HEK293 (cell line): ENCODE data around the gene FZD7.

Source experiments
- CTCF ChIA-PET: fragments of 350-600 bp; formaldehyde crosslinking; extraction: SDS; loops from one replicate; lab custom pipeline; 2021; ENCODE audit warnings: antibody characterized with exemption; lab: Yijun Ruan, JAX
- POLR2A ChIA-PET: fragments of 300-600 bp; formaldehyde crosslinking; extraction: SDS; loops from one replicate; lab custom pipeline; 2020; ENCODE audit warnings: antibody characterized with exemption, inconsistent platforms; lab: Yijun Ruan, JAX
- H3K27ac ChIP-seq: fragments of 200-500 bp; sonication (Bioruptor generic); 2 replicates; pipeline ENCODE4 v1.5.1; 2014; ENCODE audit warnings: low read depth, low read length, control low read depth, inconsistent platforms; ENCODE audit errors: extremely low read depth
- H3K36me3 ChIP-seq, 2 experiments: fragments of 200-500 bp in 1 of 2; sonication (Bioruptor generic) in 1 of 2; 1 replicate in 1 of 2; 2 replicates in 1 of 2; pipeline ENCODE4 v1.5.1; 2014 to 2017; ENCODE audit warnings: inconsistent platforms in 2 of 2, low read length in 2 of 2; ENCODE audit not compliant: control insufficient read depth in 2 of 2, insufficient read depth in 1 of 2
- H3K4me1 ChIP-seq: fragments of 200-500 bp; sonication (Bioruptor generic); 2 replicates; pipeline ENCODE4 v1.5.1; 2014; ENCODE audit warnings: mild to moderate bottlenecking, low read length, inconsistent platforms; ENCODE audit not compliant: control insufficient read depth, insufficient read depth
- H3K4me3 ChIP-seq: 2 replicates; pipeline ENCODE4 v1.5.1; 2011; ENCODE audit warnings: low read depth, mild to moderate bottlenecking, control low read depth, low read length, moderate library complexity
- H3K9me3 ChIP-seq: fragments of 200-500 bp; sonication (Bioruptor generic); 2 replicates; pipeline ENCODE4 v1.5.1; 2014; ENCODE audit warnings: low read depth, low read length, inconsistent platforms; ENCODE audit not compliant: control insufficient read depth, insufficient read depth
- BCL11B ChIP-seq: fragments of 450-650 bp; formaldehyde crosslinking; IDR thresholded peaks from 2 replicates; pipeline ENCODE4 v1.5.1; 2016; ENCODE audit warnings: low read depth, missing biosample characterization, missing genetic modification characterization
- FEZF1 ChIP-seq: fragments of 450-650 bp; formaldehyde crosslinking; IDR thresholded peaks from 2 replicates; pipeline ENCODE4 v1.5.1; 2016; ENCODE audit warnings: missing biosample characterization, missing genetic modification characterization
- HOXD13 ChIP-seq: sonication (generic); formaldehyde crosslinking; IDR thresholded peaks from 2 replicates; pipeline ENCODE4 v1.8.0; 2022; ENCODE audit warnings: missing genetic modification reagents, borderline replicate concordance
- IKZF3 ChIP-seq: fragments of 450-650 bp; IDR thresholded peaks from 2 replicates; pipeline ENCODE4 v1.5.0; 2018; ENCODE audit warnings: missing biosample characterization, mild to moderate bottlenecking, missing genetic modification characterization, moderate library complexity
- PRDM1 ChIP-seq: fragments of 450-650 bp; formaldehyde crosslinking; IDR thresholded peaks from 2 replicates; pipeline ENCODE4; 2016; ENCODE audit warnings: missing biosample characterization, missing genetic modification characterization
- PRDM6 ChIP-seq: fragments of 450-650 bp; formaldehyde crosslinking; IDR thresholded peaks from 2 replicates; pipeline ENCODE4 v1.5.1; 2017; ENCODE audit warnings: missing biosample characterization, missing genetic modification characterization
- SP2 ChIP-seq: fragments of 450-650 bp; formaldehyde crosslinking; IDR thresholded peaks from 2 replicates; pipeline ENCODE4 v1.5.1; 2016; ENCODE audit warnings: missing biosample characterization, missing genetic modification characterization
- SP7 ChIP-seq: fragments of 450-650 bp; formaldehyde crosslinking; IDR thresholded peaks from 2 replicates; pipeline ENCODE4 v1.5.1; 2016; ENCODE audit warnings: missing biosample characterization, missing genetic modification characterization
- ZBTB49 ChIP-seq: fragments of 450-650 bp; formaldehyde crosslinking; IDR thresholded peaks from 2 replicates; pipeline ENCODE4 v1.5.1; 2016; ENCODE audit warnings: missing biosample characterization, missing genetic modification characterization, low read depth
- ZIC2 ChIP-seq: fragments of 450-650 bp; formaldehyde crosslinking; IDR thresholded peaks from 2 replicates; pipeline ENCODE4 v1.5.1; 2016; ENCODE audit warnings: missing biosample characterization, missing genetic modification characterization
- ZNF121 ChIP-seq: fragments of 450-650 bp; formaldehyde crosslinking; IDR thresholded peaks from 2 replicates; pipeline ENCODE4 v1.5.1; 2016; ENCODE audit warnings: missing biosample characterization, missing genetic modification characterization
- ZNF148 ChIP-seq: fragments of 450-650 bp; formaldehyde crosslinking; IDR thresholded peaks from 2 replicates; pipeline ENCODE4 v1.5.0; 2017; ENCODE audit warnings: missing biosample characterization, missing genetic modification characterization, borderline replicate concordance
- ZNF18 ChIP-seq: fragments of 450-650 bp; formaldehyde crosslinking; IDR thresholded peaks from 2 replicates; pipeline ENCODE4 v1.5.1; 2016; ENCODE audit warnings: missing biosample characterization, missing genetic modification characterization
- ZNF211 ChIP-seq: fragments of 450-650 bp; formaldehyde crosslinking; IDR thresholded peaks from 2 replicates; pipeline ENCODE4 v1.5.1; 2016; ENCODE audit warnings: low read depth, missing biosample characterization, missing genetic modification characterization
- ZNF221 ChIP-seq: fragments of 450-650 bp; formaldehyde crosslinking; IDR thresholded peaks from 2 replicates; pipeline ENCODE4 v1.5.1; 2017; ENCODE audit warnings: missing biosample characterization, missing genetic modification characterization, borderline replicate concordance
- ZNF248 ChIP-seq: fragments of 450-650 bp; formaldehyde crosslinking; IDR thresholded peaks from 2 replicates; pipeline ENCODE4 v1.5.1; 2017; ENCODE audit warnings: missing biosample characterization, missing genetic modification characterization
- ZNF362 ChIP-seq: fragments of 450-650 bp; formaldehyde crosslinking; IDR thresholded peaks from 2 replicates; pipeline ENCODE4 v1.5.1; 2016; ENCODE audit warnings: missing biosample characterization, missing genetic modification characterization
- ZNF366 ChIP-seq: fragments of 450-650 bp; formaldehyde crosslinking; conservative IDR thresholded peaks from 2 replicates; pipeline ENCODE4 v1.5.1; 2016; ENCODE audit warnings: missing biosample characterization, missing genetic modification characterization
- ZNF473 ChIP-seq: fragments of 450-650 bp; formaldehyde crosslinking; IDR thresholded peaks from 2 replicates; pipeline ENCODE4 v1.5.1; 2017; ENCODE audit warnings: missing biosample characterization, missing genetic modification characterization
- ZNF660 ChIP-seq: fragments of 450-650 bp; IDR thresholded peaks from 2 replicates; pipeline ENCODE4 v1.5.1; 2018; ENCODE audit warnings: missing biosample characterization, mild to moderate bottlenecking, missing genetic modification characterization
- ZNF776 ChIP-seq: fragments of 450-650 bp; formaldehyde crosslinking; IDR thresholded peaks from 2 replicates; pipeline ENCODE4 v1.5.0; 2017; ENCODE audit warnings: missing biosample characterization, missing genetic modification characterization, borderline replicate concordance
- ZNF830 ChIP-seq: fragments of 450-650 bp; IDR thresholded peaks from 2 replicates; pipeline ENCODE4 v1.5.0; 2018; ENCODE audit warnings: missing biosample characterization, missing genetic modification characterization, low read depth, mild to moderate bottlenecking, moderate library complexity

FZD7 gene

GRCh38 chr2:202049840-202050239, 16.2 kb downstream of the FZD7 start (continued):
- TF ChIP-seq ZNF362 (tag by site-specific recombination) (no peak), ZBTB49 (no peak), ZNF148 (tag by site-specific recombination) (no peak), ZNF121 (tag by site-specific recombination) (no peak), ZNF830 (tag by site-specific recombination) (no peak), ZNF211 (tag by site-specific recombination) (no peak), ZNF221 (no peak), ZNF248 (tag by site-specific recombination) (no peak), ZNF660 (tag by site-specific recombination) (no peak)
- TF ChIP-seq, all 188 proteins: peak for 0

- CTCF ChIA-PET = no interaction called here
- no peak overlapping the region for H3K27ac ChIP-seq
- no peak overlapping the region for H3K4me3 ChIP-seq
- no peaks in the 10 kb centered on the region for H3K4me1 ChIP-seq
- no peaks in the 10 kb centered on the region for H3K9me3 ChIP-seq
- POLR2A ChIA-PET = interaction anchor here (0.8 kb wide), 1 partner anchor 13 kb away, joined by 3 read pairs; no protein-coding TSS in a partner anchor
- H3K36me3 ChIP-seq = no peaks in the 10 kb centered on the region
- TF ChIP-seq ZNF366 = peak; percentile 24; the same call in 1 of the 2 replicates
- TF ChIP-seq SP2 (tag by site-specific recombination) = no peak
Observed at GRCh38 chr2:202050652-202051051, 17.0 kb downstream of the FZD7 start.

GRCh38 chr2:202051499-202052161, 18.0 kb downstream of the FZD7 start:
- Histone ChIP-seq H3K4me3 (no peak overlapping the region), H3K27ac (no peak overlapping the region), H3K36me3 (no peaks in the 10 kb centered on the region), H3K9me3 (no peaks in the 10 kb centered on the region), H3K4me1 (no peaks in the 10 kb centered on the region)
- POLR2A ChIA-PET = no interaction called here
- CTCF ChIA-PET = interaction anchor here (1.2 kb wide), 1 partner anchor 52 kb away, joined by 4 read pairs; no protein-coding TSS in a partner anchor
- TF ChIP-seq BCL11B (tag by site-specific recombination) (peak; percentile 39; the same call in 1 of the 2 replicates), ZNF473 (tag by site-specific recombination) (no peak), PRDM1 (tag by site-specific recombination) (peak; percentile 66), IKZF3 (tag by site-specific recombination) (peak; percentile 45; the same call in 1 of the 2 replicates), ZNF18 (peak; percentile 88), PRDM6 (tag by site-specific recombination) (peak; percentile 77), SP7 (peak; percentile 62), ZNF776 (no peak), ZIC2 (tag by site-specific recombination) (peak; percentile 38; the same call in 1 of the 2 replicates), HOXD13 (CRISPR knock-in tag) (no peak), FEZF1 (tag by site-specific recombination) (peak; percentile 25; the same call in 1 of the 2 replicates)
